Hepatocyte (in vitro differentiated cells): ENCODE data around the gene RMC1. TPM values are rescaled to one million over a fixed set of nuclear protein-coding genes. Genes with fewer than 3 reads are reported as not detected.

Experiments
- DNase-seq: peaks from one replicate; pipeline ENCODE4 v3.0.0-alpha.2; 2016; ENCODE audit warnings: low spot score
- H2AFZ ChIP-seq: fragments of 200-600 bp; sonication (generic); 2 replicates; pipeline ENCODE4 v1.6.0; 2016; ENCODE audit warnings: antibody characterized with exemption, mild to moderate bottlenecking
- H3K27ac ChIP-seq: fragments of 200-600 bp; sonication (generic); 2 replicates; pipeline ENCODE4 v1.5.1; 2016; ENCODE audit warnings: mild to moderate bottlenecking
- H3K27me3 ChIP-seq: fragments of 200-600 bp; sonication (generic); 2 replicates; pipeline ENCODE4 v1.6.1; 2016
- H3K36me3 ChIP-seq: fragments of 200-600 bp; sonication (generic); replicated peaks from 2 replicates; pipeline ENCODE4 v1.5.1; 2016; ENCODE audit warnings: low read depth; ENCODE audit not compliant: insufficient read depth
- H3K4me1 ChIP-seq: fragments of 200-600 bp; sonication (generic); 2 replicates; pipeline ENCODE4 v1.5.1; 2016; ENCODE audit warnings: mild to moderate bottlenecking, moderate library complexity; ENCODE audit not compliant: insufficient read depth
- H3K4me2 ChIP-seq: fragments of 200-600 bp; sonication (generic); 2 replicates; pipeline ENCODE4 v1.6.0; 2016
- H3K4me3 ChIP-seq: fragments of 200-600 bp; sonication (generic); 2 replicates; pipeline ENCODE4 v1.5.1; 2016; ENCODE audit warnings: mild to moderate bottlenecking
- H3K79me2 ChIP-seq: fragments of 200-600 bp; sonication (generic); 2 replicates; pipeline ENCODE4 v1.6.0; 2017; ENCODE audit warnings: mild to moderate bottlenecking
- H3K9me2 ChIP-seq: fragments of 200-600 bp; sonication (generic); replicated peaks from 2 replicates; pipeline ENCODE4 v1.6.0; 2017; ENCODE audit warnings: mild to moderate bottlenecking; ENCODE audit not compliant: insufficient read depth
- H3K9me3 ChIP-seq: fragments of 200-600 bp; sonication (generic); 2 replicates; pipeline ENCODE4 v1.5.1; 2016; ENCODE audit warnings: low read depth, mild to moderate bottlenecking
- H4K20me1 ChIP-seq: fragments of 200-600 bp; sonication (generic); 2 replicates; pipeline ENCODE4 v1.6.0; 2016; ENCODE audit warnings: mild to moderate bottlenecking; ENCODE audit not compliant: insufficient read depth, poor library complexity, severe bottlenecking
- EZH2 ChIP-seq: fragments of 200-600 bp; sonication (generic); IDR thresholded peaks from 2 replicates; pipeline ENCODE4 v1.6.1; 2016; ENCODE audit warnings: antibody characterized with exemption, mild to moderate bottlenecking, borderline replicate concordance
- EZH2phosphoT487 ChIP-seq: fragments of 200-600 bp; sonication (generic); IDR thresholded peaks from one replicate; pipeline ENCODE4 v1.6.1; 2018; ENCODE audit warnings: antibody characterized with exemption, mild to moderate bottlenecking, low read depth, moderate library complexity; ENCODE audit not compliant: unreplicated experiment, severe bottlenecking
- WGBS: methylation state at CpG from one replicate; pipeline ENCODE4 v1.1.6; 2016; ENCODE audit warnings: low lambda C conversion rate; ENCODE audit errors: missing lambda C conversion rate; 5-methylcytosine and 5-hydroxymethylcytosine counted together
- polyA plus RNA-seq: library from polyadenylated mRNA; unstranded; fragments of >200 nt; fragmentation: Nextera tagmentation; extraction: Ambion mirVana; gene quantifications from 2 replicates; pipeline ENCODE4 v1.2.1, GENCODE V29; 2016
- total RNA-seq: library from RNA; depleted of rRNA; stranded (reverse); fragments of >200 nt; gene quantifications from 2 replicates; pipeline ENCODE4 v1.2.3, GENCODE V29; 2014
- TF ChIP-seq, protein P1 (sequence below): fragments of 200-600 bp; sonication (generic); IDR thresholded peaks from 2 replicates; pipeline ENCODE4 v1.5.1; 2016; ENCODE audit warnings: antibody characterized with exemption, mild to moderate bottlenecking; ENCODE audit not compliant: poor library complexity

Gene RMC1
- total RNA-seq (20.8 and 26.6 TPM in 2 replicates), polyA plus RNA-seq (26.9 and 37.1 TPM in 2 replicates)

DNA sequence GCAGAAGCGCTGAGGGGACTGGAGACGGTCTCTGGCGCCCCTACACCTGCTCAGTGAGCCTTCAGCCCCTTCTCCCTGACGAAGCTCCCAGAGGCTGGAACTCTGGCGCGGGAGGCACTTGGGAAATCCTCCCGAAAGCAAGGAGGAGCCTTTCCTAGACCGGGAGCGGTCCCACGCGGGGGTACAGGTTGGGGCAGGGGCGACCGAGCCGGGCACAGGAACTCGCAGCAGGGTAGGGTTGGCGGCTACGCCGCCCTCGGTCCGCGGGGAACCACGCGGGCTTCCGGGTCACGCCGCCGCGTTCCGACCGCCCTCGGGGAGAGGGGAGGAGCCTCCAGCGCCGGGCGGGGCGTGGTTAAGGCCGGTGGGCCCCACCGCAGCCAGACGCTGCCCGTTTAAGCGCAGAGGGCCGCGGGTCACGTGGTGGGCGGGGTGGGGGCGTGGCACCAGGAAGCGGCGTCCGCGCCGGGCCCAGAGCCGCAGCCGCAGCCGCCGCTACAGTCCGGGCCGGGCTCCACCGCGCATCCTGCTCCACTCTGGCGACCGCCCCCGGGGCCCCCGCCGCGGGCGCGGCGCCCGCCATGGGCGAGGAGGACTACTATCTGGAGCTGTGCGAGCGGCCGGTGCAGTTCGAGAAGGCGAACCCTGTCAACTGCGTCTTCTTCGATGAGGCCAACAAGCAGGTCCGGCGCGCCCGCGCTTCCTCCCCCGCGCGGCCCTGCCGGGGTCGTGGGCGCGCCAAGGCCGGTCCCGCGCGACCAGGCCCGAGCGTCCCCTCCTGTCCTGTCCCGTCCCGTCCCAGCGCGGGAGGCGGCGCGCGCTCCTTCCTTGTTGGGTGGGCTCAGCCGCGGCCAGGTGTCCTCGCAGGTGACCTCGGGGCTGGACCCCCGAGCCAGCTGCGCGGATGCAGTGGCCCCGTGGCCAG is at the start of gene RMC1:
TSS of gene RMC1 (plus strand) at position 474 of the 925 bp plus-strand sequence. CDS start at position 582, 108 bp downstream.
- no peaks in the 10 kb centered on the region for H3K9me2 ChIP-seq
- peak within 1 kb of the TSS; percentile 98 for H3K4me2 ChIP-seq
- H3K27me3 ChIP-seq = no peaks in the 10 kb centered on the region
- no peaks in the 10 kb centered on the region for H3K36me3 ChIP-seq
- H2AFZ ChIP-seq = peak within 1 kb of the TSS; percentile 81
- 2% methylated on average over 57 of the region's 110 CpGs for WGBS
- H4K20me1 ChIP-seq = no peaks in the 10 kb centered on the region
- peak within 1 kb of the TSS; percentile 94 for H3K4me3 ChIP-seq
- peak within 1 kb of the TSS; percentile 94 for H3K27ac ChIP-seq
- peaks cover 38% of the 10 kb centered on the region for H3K79me2 ChIP-seq
- TF ChIP-seq EZH2phosphoT487 = no peak
- TF ChIP-seq, protein P1, sequence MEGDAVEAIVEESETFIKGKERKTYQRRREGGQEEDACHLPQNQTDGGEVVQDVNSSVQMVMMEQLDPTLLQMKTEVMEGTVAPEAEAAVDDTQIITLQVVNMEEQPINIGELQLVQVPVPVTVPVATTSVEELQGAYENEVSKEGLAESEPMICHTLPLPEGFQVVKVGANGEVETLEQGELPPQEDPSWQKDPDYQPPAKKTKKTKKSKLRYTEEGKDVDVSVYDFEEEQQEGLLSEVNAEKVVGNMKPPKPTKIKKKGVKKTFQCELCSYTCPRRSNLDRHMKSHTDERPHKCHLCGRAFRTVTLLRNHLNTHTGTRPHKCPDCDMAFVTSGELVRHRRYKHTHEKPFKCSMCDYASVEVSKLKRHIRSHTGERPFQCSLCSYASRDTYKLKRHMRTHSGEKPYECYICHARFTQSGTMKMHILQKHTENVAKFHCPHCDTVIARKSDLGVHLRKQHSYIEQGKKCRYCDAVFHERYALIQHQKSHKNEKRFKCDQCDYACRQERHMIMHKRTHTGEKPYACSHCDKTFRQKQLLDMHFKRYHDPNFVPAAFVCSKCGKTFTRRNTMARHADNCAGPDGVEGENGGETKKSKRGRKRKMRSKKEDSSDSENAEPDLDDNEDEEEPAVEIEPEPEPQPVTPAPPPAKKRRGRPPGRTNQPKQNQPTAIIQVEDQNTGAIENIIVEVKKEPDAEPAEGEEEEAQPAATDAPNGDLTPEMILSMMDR = peak; percentile 38
- no peak for TF ChIP-seq EZH2
- DNase-seq = peak; percentile 99
- no peaks in the 10 kb centered on the region for H3K9me3 ChIP-seq
- peaks cover 9% of the 10 kb centered on the region for H3K4me1 ChIP-seq

DNA sequence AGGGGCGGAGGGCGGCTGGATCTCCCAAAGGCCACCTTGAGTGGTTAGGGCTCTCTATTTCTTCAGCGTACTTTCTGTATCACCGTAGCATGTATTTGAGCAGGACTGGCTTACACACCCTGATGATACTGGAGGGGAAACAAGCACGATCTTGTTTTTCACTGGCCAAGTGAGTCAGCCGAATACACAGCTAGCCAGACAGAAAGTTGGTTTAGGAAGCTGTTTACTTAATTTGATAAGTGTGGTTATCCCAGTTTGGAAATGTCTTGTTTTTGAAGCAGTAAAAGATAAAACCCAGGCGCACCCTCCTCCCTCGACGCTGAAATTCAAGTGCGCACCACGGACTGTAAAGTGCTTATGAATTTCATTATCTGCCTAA is 49.6 kb upstream of the RMC1 start:
- no peaks in the 10 kb centered on the region for H3K27me3 ChIP-seq
- whole genome bisulfite sequencing = 2% methylated on average over 10 of the region's 11 CpGs
- DNase-seq = peak; percentile 46
- no peaks in the 10 kb centered on the region for H3K36me3 ChIP-seq
- H2AFZ ChIP-seq = peak overlapping the region; percentile 45
- H3K27ac ChIP-seq = peak overlapping the region; percentile 97
- peak overlapping the region; percentile 74 for H3K4me2 ChIP-seq
- H3K4me3 ChIP-seq = peak overlapping the region; percentile 78
- peaks cover 54% of the 10 kb centered on the region for H3K79me2 ChIP-seq
- H3K9me3 ChIP-seq = no peaks in the 10 kb centered on the region
- no peaks in the 10 kb centered on the region for H3K9me2 ChIP-seq
- peaks cover 26% of the 10 kb centered on the region for H4K20me1 ChIP-seq
- peaks cover 6% of the 10 kb centered on the region for H3K4me1 ChIP-seq
- TF ChIP-seq EZH2phosphoT487 (no peak), EZH2 (no peak)
- TF ChIP-seq, protein P1 = no peak

DNA sequence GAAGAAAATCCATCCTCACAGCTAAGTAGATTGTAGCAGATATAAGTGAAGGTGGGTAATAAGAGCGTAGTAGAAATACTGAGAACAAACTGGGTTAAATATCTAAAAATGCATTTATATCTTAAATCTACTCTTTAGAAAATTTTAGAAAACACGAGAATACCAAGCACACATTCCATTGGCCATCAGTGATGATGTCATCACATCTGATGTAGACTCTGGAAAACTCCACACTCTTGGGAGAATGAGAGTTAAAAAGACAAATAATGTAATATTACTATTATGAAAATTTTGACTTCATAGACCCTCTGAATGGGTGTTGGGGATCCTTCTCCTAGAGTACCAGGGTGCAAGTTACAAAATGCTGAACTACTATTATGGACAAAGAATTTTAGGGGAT is 46.5 kb upstream of the RMC1 start:
- peaks cover 57% of the 10 kb centered on the region for H4K20me1 ChIP-seq
- H3K9me2 ChIP-seq = no peaks in the 10 kb centered on the region
- TF ChIP-seq EZH2 (no peak), EZH2phosphoT487 (no peak)
- TF ChIP-seq, protein P1 = no peak
- 96% methylated on average over 2 of the region's 2 CpGs for WGBS
- no peak overlapping the region for H3K4me2 ChIP-seq
- H3K79me2 ChIP-seq = peaks cover 84% of the 10 kb centered on the region
- no peak overlapping the region for H3K27ac ChIP-seq
- H3K4me3 ChIP-seq = no peak overlapping the region
- H3K4me1 ChIP-seq = peaks cover 18% of the 10 kb centered on the region
- no peaks in the 10 kb centered on the region for H3K9me3 ChIP-seq
- H3K36me3 ChIP-seq = no peaks in the 10 kb centered on the region
- H3K27me3 ChIP-seq = no peaks in the 10 kb centered on the region
- no peak for DNase-seq
- H2AFZ ChIP-seq = no peak overlapping the region
